Endometrial microvascular endothelial cells (primary cell): Measurements from ENCODE around the gene ZNF318. TPM values are rescaled to one million over a fixed set of nuclear protein-coding genes. Genes with fewer than 3 reads are reported as not detected.

ENCODE experiments used
- in situ Hi-C: cut with HindIII; loops from 2 replicates; pipeline ENCODE4 v1.10.0; 2017; ENCODE audit warnings: low sequenced_read_pairs, low pct_unique_long_range_greater_than_20kb; ENCODE audit errors: inconsistent ontology term
- total RNA-seq: library from RNA; depleted of rRNA; stranded (reverse); fragments of >200 nt; gene quantifications from one replicate; pipeline ENCODE4 v1.2.3, GENCODE V29; 2015; ENCODE audit errors: inconsistent ontology term

Gene ZNF318
- total RNA-seq, 1 donor from 2014 or later = 8.8 TPM

GRCh38 chr6:43292763-43293318 is 76.6 kb downstream of the ZNF318 start:
- in situ Hi-C loops = no loop called here

GRCh38 chr6:43292341-43292740 is 77.1 kb downstream of the ZNF318 start:
- in situ Hi-C loops = no loop called here

- in situ Hi-C loops = no loop called here
Measured at GRCh38 chr6:43291708-43292107, 77.7 kb downstream of the ZNF318 start.

- in situ Hi-C loops = no loop called here
Measured at GRCh38 chr6:43290905-43291355, 78.5 kb downstream of the ZNF318 start.

- in situ Hi-C loops = no loop called here
Measured at GRCh38 chr6:43290339-43290904, 79.0 kb downstream of the ZNF318 start.

- in situ Hi-C loops = no loop called here
Measured at GRCh38 chr6:43287717-43288679, 81.4 kb downstream of the ZNF318 start.

GRCh38 chr6:43286980-43287716 is 82.3 kb downstream of the ZNF318 start:
- in situ Hi-C loops = no loop called here

- in situ Hi-C loops = no loop called here
Measured at GRCh38 chr6:43286456-43286979, 82.9 kb downstream of the ZNF318 start.

Other genes starting within 250 kb of the ZNF318 start
- 28.9 TPM for gene SRF, start 198.4 kb downstream of the ZNF318 start, total RNA-seq
- gene CUL9, start 187.5 kb downstream of the ZNF318 start, total RNA-seq = 31.2 TPM
- 121 TPM for gene DNPH1, start 140.2 kb downstream of the ZNF318 start, total RNA-seq
- not detected for gene TTBK1, start 126.2 kb downstream of the ZNF318 start, total RNA-seq
- gene SLC22A7, start 71.4 kb downstream of the ZNF318 start, total RNA-seq = not detected
- not detected for gene CRIP3, start 60.8 kb downstream of the ZNF318 start, total RNA-seq
- gene ABCC10, start 57.9 kb upstream of the ZNF318 start, total RNA-seq = 14.8 TPM
- gene DLK2, start 85.9 kb upstream of the ZNF318 start, total RNA-seq = not detected
- gene TJAP1, start 107.9 kb upstream of the ZNF318 start, total RNA-seq = 18.9 TPM
- gene LRRC73, start 140.7 kb upstream of the ZNF318 start, total RNA-seq = not detected
- 102 TPM for gene YIPF3, start 147.3 kb upstream of the ZNF318 start, total RNA-seq
- 43.9 TPM for gene POLR1C, start 147.4 kb upstream of the ZNF318 start, total RNA-seq
- 37.4 TPM for gene XPO5, start 206.4 kb upstream of the ZNF318 start, total RNA-seq
- 25.6 TPM for gene POLH, start 206.5 kb upstream of the ZNF318 start, total RNA-seq